SU-DHL-6 (cell line): ENCODE data around the gene LRRC56.

ENCODE experiments used
- H2AFZ ChIP-seq: fragments of 200-600 bp; sonication (generic); 2 replicates; pipeline ENCODE4 v1.6.1; 2014; ENCODE audit warnings: low read depth, mild to moderate bottlenecking, moderate library complexity, mixed read lengths, antibody characterized with exemption, low read length; ENCODE audit not compliant: severe bottlenecking
- H3F3A ChIP-seq: fragments of 200-600 bp; shearing (Covaris generic); 2 replicates; pipeline ENCODE4 v1.6.0; 2016; ENCODE audit warnings: antibody characterized with exemption, mild to moderate bottlenecking; ENCODE audit not compliant: insufficient read depth
- H3K27ac ChIP-seq: fragments of 200-600 bp; sonication (generic); 2 replicates; pipeline ENCODE4 v1.5.1; 2016; ENCODE audit warnings: low read depth, mild to moderate bottlenecking, low read length, moderate library complexity, mixed read lengths
- H3K27me3 ChIP-seq: fragments of 200-600 bp; sonication (generic), shearing (Covaris generic); 2 replicates; pipeline ENCODE4 v1.6.0; 2014; ENCODE audit warnings: mild to moderate bottlenecking, low read length
- H3K36me3 ChIP-seq: fragments of 200-600 bp; sonication (generic); 2 replicates; pipeline ENCODE4 v1.6.1; 2014; ENCODE audit warnings: mild to moderate bottlenecking, low read length, mixed read lengths
- H3K4me2 ChIP-seq: fragments of 300-600, 200-600 bp; shearing (Covaris generic), sonication (generic); 2 replicates; pipeline ENCODE4 v1.6.0; 2014; ENCODE audit warnings: low read length, low read depth, mild to moderate bottlenecking; ENCODE audit not compliant: poor library complexity, severe bottlenecking
- H3K4me3 ChIP-seq: fragments of 200-600 bp; sonication (generic); 2 replicates; pipeline ENCODE4 v1.5.1; 2014; ENCODE audit warnings: antibody characterized with exemption, low read length, mild to moderate bottlenecking, mixed read lengths; ENCODE audit not compliant: insufficient read depth, poor library complexity, severe bottlenecking
- H3K79me2 ChIP-seq: fragments of 200-600 bp; sonication (generic); 2 replicates; pipeline ENCODE4 v1.6.1; 2014; ENCODE audit warnings: mild to moderate bottlenecking, low read length, moderate library complexity; ENCODE audit not compliant: insufficient read depth
- H3K9ac ChIP-seq: fragments of 200-600 bp; sonication (generic); 2 replicates; pipeline ENCODE4 v1.7.0; 2014; ENCODE audit warnings: mild to moderate bottlenecking, low read length
- H3K9me2 ChIP-seq: fragments of 200-600 bp; sonication (generic); replicated peaks from 2 replicates; pipeline ENCODE4 v1.6.1; 2014; ENCODE audit warnings: low read length; ENCODE audit not compliant: insufficient read depth
- H3K9me3 ChIP-seq: fragments of 200-600 bp; sonication (generic); 2 replicates; pipeline ENCODE4 v1.6.1; 2014; ENCODE audit warnings: low read length, mixed read lengths; ENCODE audit not compliant: insufficient read depth
- H4K20me1 ChIP-seq: fragments of 200-600 bp; sonication (generic); 2 replicates; pipeline ENCODE4 v1.6.1; 2014; ENCODE audit warnings: low read depth, mild to moderate bottlenecking, antibody characterized with exemption, low read length, moderate library complexity, mixed read lengths
- CTCF ChIP-seq: fragments of 200-600 bp; sonication (generic); IDR thresholded peaks from one replicate; pipeline ENCODE4 v1.5.1; 2017; ENCODE audit warnings: antibody characterized with exemption, mild to moderate bottlenecking, low read length, moderate library complexity; ENCODE audit not compliant: insufficient read depth, poor library complexity, severe bottlenecking
- EZH2phosphoT487 ChIP-seq: fragments of 200-600 bp; sonication (generic), shearing (Covaris generic); conservative IDR thresholded peaks from 2 replicates; pipeline ENCODE4 v1.6.1; 2018; ENCODE audit warnings: mild to moderate bottlenecking, antibody characterized with exemption, low read length, moderate library complexity, mixed read lengths

The LRRC56 gene

GRCh38 chr11:507727-508515, 29.4 kb upstream of the LRRC56 start:
- Histone ChIP-seq H2AFZ (no peak overlapping the region), H4K20me1 (no peaks in the 10 kb centered on the region), H3K27ac (no peak overlapping the region), H3K4me2 (peak overlapping the region; percentile 81), H3K9ac (no peak overlapping the region), H3K27me3 (no peaks in the 10 kb centered on the region), H3K9me3 (no peaks in the 10 kb centered on the region), H3F3A (peaks cover 6% of the 10 kb centered on the region; the same call in 1 of the 2 replicates), H3K9me2 (no peaks in the 10 kb centered on the region), H3K4me3 (no peak overlapping the region), H3K79me2 (peaks cover 12% of the 10 kb centered on the region), H3K36me3 (no peaks in the 10 kb centered on the region)
- TF ChIP-seq CTCF, result no peak
- TF ChIP-seq EZH2phosphoT487, result no peak

GRCh38 chr11:508956-509355, 28.4 kb upstream of the LRRC56 start:
- no peak overlapping the region for H2AFZ ChIP-seq
- H3K4me3 ChIP-seq, result no peak overlapping the region
- no peaks in the 10 kb centered on the region for H3K9me2 ChIP-seq
- no peaks in the 10 kb centered on the region for H4K20me1 ChIP-seq
- TF ChIP-seq CTCF (no peak), EZH2phosphoT487 (no peak)
- peaks cover 12% of the 10 kb centered on the region for H3K79me2 ChIP-seq
- H3K27ac ChIP-seq, result no peak overlapping the region
- peaks cover 6% of the 10 kb centered on the region; the same call in 1 of the 2 replicates for H3F3A ChIP-seq
- H3K9me3 ChIP-seq, result no peaks in the 10 kb centered on the region
- no peak overlapping the region for H3K9ac ChIP-seq
- no peak overlapping the region for H3K4me2 ChIP-seq
- H3K36me3 ChIP-seq, result no peaks in the 10 kb centered on the region
- no peaks in the 10 kb centered on the region for H3K27me3 ChIP-seq

DNA sequence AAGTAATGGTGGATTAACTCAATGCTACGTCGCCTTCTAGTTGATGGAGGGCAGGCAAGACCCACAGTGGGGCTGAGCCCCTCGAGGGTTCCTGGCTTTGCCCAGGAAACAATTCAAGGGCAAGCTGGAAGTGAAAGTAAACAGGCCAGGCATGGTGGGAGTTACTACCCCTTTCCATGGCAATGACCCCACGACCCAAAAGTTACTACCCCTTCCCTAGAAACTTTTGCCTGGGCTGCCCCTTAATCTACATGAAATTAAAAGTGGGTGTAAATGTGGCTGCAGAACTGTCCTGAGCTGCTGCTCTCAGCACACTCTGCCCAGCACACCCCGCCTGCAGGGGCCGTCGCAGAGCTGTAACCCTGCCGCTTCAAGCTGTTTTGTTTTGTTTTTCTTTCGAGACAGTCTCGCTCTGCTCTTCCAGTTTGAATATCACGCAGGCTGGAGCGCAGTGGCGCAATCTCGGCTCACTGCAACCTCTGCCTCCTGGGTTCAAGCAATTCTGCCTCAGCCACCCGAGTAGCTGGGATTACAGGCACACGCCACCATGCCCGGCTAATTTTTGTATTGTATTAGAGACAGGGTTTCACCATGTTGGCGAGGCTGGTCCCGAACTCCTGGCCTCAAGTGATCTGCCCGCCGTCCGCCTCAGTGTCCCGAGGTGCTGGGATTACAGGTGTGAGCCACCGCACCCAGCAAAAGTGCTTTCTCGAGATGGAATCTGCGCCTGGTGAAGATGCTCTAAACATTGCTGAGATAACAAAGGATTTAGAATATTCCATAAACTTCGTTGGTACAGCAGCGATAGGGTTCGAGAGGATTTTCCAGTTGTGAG, 24.3 kb upstream of the LRRC56 start:
- H3F3A ChIP-seq, result no peaks in the 10 kb centered on the region
- no peaks in the 10 kb centered on the region for H3K36me3 ChIP-seq
- no peak overlapping the region for H2AFZ ChIP-seq
- H3K9me3 ChIP-seq, result no peaks in the 10 kb centered on the region
- H3K4me3 ChIP-seq, result no peak overlapping the region
- H3K79me2 ChIP-seq, result no peaks in the 10 kb centered on the region
- H4K20me1 ChIP-seq, result no peaks in the 10 kb centered on the region
- H3K9me2 ChIP-seq, result no peaks in the 10 kb centered on the region
- H3K27ac ChIP-seq, result no peak overlapping the region
- no peak overlapping the region for H3K9ac ChIP-seq
- H3K4me2 ChIP-seq, result no peak overlapping the region
- no peaks in the 10 kb centered on the region for H3K27me3 ChIP-seq
- TF ChIP-seq EZH2phosphoT487, result no peak
- no peak for TF ChIP-seq CTCF
